Globus pallidus (tissue), 1 donor: Measurements from ENCODE around the gene ADCY6.

Experiments
- DNase-seq: peaks from one replicate; pipeline ENCODE4 v3.0.0-alpha.2; 2015; ENCODE audit warnings: low spot score

The ADCY6 gene

DNA sequence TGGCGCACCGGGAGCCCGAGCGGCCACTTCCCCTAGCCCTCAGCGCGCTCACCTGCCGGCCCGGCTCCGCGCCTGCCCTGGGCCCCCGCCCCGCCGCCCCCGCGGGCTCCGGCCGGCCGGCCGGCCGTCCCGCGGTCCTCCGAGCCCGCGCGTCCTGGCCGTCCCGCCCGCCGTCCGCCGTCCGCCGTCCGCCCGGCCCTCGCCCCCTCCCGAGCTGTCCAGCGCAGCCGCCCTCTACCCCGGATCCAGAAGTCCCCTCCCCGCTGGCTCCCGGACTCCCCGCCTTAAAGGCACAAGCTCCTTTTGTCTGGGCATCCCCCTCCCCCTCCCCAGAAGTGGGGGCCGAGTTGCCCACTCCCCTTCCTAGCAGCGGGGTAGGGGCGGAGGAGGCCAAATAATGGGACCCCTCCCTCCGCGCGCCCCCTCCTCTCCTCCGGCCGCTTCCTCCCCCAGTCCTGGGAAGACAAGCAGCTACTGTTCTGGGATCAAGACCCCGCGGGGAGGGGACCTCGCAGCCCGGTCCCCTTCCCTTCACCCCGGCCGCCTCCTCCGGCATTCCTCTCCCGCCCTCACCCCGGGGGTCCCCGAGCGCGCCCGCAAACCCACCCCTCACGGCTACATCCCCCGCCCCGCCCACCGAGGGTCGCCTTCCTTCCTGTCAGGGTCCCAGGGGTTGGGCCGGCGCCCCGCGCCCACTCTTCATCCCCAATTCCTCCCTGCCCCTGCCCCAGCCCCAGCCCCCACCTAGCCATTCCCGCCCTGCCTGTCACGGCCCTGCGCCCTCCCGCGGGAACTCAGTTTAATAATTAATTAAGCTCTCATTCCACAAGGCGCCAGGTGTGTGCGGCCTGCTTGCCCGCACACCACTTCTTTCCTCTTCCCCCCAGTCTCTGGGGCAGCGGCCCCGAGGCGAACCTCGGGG, at the start of gene ADCY6:
Gene ADCY6 (minus strand): TSS at position 236 of the 922 bp plus-strand sequence. CDS start 5,655 bp downstream, outside the sequence.
- DNase-seq = peak; percentile 57

DNA sequence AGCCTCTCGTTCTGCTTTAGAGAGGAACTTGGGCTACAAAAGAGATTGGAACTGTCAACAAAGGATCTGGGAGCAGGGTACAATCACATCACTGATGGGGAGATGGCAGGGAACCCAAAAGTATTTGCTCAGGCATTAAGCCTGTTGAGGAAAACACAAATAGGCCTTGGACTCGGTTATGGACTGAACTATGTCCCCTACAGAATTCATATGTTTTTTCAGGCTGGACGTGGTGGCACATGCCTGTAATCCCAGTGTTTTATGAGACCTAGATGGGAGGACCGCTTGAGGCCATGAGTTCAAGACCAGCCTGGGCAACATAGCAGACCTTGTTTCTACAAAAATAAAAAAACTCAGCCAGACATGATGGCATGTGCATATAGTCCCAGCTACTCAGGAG, 49.2 kb upstream of the ADCY6 start:
- DNase-seq = no peak

DNA sequence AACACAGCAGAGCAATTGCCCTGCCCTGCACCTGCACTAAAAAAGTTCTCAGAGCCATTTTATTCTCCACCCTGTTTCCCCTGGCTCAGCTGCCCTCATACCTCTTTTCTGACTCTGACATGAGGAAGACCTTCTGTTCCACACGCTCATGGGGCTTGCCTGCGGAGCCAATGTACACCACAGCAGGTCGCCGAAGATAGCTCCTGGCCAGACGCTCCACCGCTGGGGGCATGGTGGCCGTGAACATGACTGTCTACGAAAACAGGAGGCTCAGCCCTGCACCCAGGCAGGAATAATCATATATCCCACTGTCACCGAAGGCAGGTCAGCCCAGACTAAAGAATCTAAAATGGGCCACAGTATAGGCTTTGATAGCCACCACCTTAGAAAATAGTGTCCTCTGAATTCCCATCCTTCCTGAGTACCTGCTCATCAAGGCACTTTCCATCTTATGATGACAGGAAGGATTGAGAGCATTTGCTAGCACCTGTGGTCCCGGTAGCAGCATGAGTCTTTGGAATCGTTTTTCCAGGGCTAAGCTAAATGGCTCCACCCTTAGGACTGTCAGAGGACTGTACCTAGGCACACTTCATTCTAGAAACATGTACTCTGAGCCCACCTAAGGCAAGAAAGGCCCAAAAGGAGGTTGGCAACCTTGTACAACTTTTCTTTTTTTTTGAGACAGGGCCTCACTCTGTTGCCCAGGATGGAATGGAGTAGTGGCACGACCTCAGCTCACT, 43.6 kb upstream of the ADCY6 start:
- DNase-seq = no peak

DNA sequence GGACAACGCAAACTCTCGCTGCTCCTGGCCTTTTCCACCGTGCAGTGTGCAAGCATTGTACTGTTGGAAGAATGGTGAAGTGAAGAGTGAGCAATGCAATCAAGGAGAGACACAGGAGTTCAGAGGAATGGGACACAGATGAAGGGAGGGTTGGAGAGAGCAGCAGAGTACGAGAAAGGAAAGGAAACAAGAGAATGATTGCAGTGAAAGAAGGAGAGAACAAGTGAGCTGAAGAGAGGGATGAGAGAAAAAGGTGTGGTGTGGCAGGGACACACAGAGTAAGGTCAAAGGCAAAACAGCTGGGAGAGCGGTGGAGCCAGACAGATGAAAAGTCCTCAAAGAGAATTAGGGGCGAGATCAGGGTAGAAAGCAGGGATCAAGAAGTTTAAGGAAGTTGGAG, 42.4 kb upstream of the ADCY6 start:
- DNase-seq = no peak

DNA sequence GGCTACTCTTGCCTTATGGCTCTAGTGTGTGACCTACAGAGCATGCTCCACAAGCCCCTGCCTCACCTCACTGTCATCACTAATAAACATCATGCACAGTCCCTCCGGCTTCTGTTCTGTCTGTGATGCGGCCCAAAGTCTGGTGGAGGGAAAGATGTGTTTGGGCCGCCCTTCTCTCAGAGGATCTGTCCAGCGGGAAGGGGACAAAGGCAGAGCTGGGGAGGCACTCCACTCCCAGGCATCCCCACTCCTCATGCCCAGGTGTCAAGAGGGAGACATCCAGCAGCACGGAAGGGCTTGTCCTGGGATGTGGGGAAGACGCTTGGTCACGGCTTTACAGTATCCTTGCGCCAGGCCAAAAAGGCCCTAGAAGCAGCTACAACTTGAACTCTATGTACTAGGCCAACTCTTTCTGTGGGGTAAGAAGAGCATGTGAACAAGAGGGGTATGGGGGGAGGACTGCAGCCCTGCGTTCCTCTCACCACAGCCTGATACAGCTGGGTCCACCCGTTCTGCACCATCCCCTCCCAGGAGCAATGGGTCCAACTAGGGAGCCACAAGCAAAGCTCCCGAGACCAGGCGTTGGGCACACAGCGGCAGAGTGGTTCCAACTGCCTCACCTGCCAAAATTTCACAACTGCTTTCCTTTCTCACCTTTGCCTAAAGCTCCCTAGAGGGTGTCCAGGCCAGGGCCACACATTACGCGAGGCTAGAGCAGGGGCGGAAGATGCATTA, 40.1 kb upstream of the ADCY6 start:
- no peak for DNase-seq

DNA sequence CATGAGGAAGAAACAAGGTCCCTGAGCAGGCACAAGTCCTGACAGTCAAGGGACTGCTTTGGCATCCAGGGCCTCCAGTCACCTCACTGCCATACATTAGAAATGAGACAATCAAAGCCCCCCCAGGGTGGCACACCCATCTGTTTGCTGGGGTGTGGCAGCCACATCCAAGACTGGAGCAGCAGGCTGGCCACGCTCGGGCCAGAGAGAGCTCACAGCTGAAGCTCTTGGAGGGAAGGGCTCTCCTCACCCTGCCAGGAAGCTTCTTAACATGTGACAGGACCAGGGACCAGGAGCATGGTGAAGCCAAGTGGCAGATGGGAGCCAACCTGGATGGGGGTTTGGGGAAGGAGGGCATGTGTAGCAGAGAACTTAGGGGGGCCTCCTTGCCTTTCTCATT, 39.4 kb upstream of the ADCY6 start:
- no peak for DNase-seq

DNA sequence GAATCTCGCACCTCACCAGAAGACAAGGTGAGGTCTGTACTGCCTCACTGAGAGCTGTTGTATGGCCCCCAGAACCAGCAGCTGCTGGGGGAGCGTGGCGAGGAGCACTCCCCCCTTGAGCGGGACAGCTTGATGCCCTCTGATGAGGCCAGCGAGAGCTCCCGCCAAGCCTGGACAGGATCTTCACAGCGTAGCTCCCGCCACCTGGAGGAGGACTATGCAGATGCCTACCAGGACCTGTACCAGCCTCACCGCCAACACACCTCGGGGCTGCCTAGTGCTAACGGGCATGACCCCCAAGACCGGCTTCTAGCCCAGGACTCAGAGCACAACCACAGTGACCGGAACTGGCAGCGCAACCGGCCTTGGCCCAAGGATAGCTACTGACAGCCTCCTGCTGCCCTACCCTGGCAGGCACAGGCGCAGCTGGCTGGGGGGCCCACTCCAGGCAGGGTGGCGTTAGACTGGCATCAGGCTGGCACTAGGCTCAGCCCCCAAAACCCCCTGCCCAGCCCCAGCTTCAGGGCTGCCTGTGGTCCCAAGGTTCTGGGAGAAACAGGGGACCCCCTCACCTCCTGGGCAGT, 38.7 kb upstream of the ADCY6 start:
- no peak for DNase-seq

DNA sequence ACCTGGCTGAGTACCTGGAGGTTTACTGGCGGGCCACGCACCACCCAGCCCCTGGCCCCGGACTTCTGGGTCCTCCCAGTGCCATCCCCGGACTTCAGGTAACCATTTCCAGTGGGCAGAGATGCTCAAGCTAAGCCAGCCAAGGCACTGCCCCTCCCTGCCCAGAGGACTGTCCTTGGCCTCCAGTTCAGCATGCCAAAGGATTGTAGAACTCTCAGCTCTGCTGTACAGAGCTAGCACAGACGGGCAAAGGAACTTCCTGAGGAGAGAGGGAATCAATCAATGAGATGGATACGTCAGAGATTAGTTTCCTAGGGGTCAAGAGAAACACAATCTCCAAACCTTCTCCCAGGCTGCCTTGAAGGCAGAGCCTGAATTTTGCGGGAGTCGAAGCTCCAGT, 38.1 kb upstream of the ADCY6 start:
- no peak for DNase-seq

DNA sequence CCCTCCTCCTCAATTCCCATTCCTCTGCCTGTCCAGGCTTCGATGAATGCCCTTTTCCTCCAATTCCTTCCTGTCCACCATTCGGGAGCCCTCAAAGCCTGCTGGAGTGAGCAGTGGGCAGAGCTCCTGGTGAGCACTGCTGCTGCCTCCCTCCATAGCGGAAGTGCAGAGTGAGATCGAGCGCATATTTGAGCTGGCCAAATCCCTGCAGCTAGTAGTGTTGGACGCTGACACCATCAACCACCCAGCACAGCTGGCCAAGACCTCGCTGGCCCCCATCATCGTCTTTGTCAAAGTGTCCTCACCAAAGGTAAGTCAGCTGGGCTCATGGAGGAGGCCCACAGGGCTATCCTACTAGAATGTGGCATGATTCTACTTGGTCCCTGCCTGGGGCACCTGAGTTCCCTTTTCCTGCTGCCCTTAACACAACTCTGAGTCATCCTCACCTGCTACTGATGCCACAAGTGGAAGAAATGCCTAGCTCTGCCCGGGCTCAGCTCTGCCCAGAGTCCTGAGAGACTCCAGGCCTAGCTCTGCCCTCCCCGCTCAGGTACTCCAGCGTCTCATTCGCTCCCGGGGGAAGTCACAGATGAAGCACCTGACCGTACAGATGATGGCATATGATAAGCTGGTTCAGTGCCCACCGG, 37.4 kb upstream of the ADCY6 start:
- no peak for DNase-seq

DNA sequence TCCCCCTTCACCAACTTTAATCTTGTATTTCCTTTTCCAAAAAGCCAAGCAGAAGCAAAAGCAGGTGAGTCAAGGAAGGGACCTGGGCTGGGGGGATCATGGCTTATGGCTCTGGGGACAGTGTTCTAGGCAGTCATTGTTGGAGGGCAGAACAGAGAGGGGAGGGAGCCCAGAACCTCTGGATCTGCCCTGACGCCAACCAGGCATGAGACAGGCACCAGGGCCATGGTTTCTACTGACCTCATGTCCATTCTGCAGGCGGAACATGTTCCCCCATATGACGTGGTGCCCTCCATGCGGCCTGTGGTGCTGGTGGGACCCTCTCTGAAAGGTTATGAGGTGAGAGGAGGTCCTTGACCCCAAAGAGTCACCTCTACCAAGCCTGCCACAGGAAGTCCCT, 36.0 kb upstream of the ADCY6 start:
- no peak for DNase-seq

DNA sequence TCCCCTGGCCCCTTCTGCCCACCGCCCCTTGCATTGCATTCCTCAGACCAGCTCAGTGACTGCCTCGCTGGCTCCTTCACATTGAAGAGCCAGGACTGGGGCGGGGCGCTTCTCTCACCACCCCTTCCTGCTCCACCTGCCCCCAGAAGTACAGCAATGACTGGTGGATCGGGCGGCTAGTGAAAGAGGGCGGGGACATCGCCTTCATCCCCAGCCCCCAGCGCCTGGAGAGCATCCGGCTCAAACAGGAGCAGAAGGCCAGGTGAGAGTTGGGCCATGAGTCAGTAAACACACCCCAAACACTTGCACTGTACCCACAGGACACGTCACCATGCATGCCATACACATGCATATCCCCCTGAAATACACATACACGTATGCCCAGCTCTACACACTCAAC, 35.2 kb upstream of the ADCY6 start:
- DNase-seq = no peak

DNA sequence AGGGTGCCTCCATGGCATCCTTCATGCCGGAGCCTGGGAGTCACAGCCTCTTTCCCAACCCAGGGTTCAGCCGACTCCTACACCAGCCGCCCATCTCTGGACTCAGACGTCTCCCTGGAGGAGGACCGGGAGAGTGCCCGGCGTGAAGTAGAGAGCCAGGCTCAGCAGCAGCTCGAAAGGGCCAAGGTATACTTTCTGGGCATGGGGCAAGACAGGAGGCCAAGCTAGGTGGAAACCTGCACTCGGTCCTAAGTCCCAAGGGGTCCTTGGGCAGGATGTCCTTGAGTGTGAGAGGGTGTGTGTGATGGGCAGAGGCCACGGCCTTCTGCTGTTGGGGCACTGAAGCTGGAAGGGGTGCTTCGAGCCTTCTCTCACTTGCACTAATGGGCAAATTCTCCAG, 34.4 kb upstream of the ADCY6 start:
- DNase-seq = no peak

DNA sequence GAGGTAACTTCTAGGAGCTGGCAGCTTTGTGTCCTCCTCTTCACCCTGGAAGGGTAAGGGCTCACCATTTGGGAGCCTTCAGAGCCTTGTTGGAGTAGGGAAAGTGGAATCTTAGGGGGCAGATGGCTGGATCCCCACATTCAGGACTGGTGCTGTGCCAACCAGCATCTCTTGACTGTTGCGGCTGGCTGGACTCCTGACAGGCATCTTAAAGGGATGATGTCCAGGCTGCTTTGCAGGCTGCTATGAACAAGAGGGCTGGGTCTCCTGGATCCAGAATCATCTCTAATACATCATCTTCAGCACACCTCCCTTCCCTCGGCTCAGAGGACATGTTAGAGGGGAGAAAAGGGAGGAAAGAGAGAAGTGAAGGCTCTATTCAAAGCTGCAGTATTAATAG, 33.8 kb upstream of the ADCY6 start:
- no peak for DNase-seq

DNA sequence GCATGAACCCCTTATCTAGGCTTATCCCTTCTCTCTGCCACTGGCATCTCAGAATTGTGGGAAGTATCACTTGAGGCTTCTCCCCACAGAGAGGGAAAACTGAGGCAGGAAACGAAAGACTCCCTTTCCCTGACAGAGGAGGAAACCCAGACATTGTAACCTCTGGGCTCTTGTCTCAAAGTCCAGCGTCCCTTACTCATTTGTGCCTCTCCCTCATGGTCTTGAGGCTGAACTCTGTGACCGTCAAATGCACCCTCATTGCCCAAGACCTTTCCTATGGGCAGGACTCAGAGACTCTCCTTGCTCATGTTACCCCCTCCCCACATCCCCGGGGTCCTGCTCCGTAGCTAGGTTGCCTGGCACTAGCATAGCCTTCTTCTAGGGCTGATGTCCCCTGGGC, 33.2 kb upstream of the ADCY6 start:
- DNase-seq = no peak

DNA sequence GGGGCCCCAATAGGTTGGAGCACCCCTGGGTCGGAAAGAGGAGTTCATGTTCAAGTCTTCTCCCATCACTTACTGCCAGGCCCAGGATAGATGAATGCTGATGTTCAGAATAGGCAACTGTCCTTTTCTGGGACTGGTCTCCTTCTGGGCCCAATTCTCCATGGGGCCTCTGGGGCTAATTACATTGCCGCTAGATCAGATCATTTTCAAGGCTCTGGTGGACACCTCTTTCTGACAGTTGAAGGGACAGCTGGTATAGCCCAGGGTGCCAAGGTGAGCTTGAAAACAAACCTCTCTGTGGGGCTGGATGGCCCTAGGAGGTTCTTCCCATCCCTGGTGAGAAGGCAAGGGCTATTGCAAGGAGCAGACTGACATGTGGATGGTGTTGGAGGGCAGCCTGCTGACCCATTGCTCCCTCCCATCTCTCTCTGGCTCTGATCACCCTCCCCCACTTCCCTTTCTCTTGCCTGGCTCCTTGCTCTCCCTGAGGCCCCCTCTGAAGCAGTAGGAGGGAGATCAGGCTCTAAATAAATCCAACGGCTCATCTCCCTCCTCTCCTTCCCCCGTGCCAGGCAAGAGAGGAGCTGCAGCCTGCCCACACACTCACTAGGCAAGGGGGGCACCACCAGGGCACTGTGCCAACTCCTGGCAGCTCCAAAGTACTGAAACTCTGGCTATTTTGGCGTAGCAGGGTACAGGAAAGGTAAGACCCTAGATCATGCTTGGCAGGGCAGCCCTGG, 31.3 kb upstream of the ADCY6 start:
- no peak for DNase-seq

DNA sequence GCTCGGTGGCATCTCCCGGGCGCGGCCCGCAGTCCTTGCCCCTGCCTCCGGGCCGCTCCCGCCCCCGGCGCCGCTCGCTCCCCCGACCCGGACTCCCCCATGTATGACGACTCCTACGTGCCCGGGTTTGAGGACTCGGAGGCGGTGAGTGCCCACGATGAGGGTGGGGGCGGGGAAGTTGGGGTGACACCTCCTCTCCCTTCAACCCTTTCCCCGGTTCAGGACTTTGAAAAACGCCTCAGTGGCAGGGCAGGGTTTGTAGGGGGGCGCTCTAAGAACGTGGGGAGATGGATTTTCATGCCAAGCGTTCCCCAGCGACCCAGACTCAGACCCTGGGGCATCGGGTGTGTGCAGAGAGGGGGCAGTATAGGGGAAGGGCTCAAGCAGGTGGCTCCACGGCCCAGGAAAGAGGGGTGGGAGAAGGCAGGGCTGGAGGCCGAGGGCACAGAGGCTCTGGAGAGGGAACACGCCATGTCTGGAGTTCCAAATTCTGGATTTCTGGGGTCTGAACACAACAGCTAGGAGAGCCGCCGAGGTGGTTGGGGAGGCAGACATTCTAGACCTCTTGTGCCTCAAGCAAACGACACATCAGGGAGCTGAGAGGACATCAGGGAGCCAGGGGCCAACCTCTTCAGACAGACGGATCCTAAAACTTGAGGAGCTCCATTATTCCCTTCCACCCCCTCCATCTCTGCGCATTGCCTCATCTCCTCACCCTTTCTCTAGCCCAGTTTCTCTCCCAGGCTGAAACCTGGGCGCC, 30.1 kb upstream of the ADCY6 start:
- no peak for DNase-seq

DNA sequence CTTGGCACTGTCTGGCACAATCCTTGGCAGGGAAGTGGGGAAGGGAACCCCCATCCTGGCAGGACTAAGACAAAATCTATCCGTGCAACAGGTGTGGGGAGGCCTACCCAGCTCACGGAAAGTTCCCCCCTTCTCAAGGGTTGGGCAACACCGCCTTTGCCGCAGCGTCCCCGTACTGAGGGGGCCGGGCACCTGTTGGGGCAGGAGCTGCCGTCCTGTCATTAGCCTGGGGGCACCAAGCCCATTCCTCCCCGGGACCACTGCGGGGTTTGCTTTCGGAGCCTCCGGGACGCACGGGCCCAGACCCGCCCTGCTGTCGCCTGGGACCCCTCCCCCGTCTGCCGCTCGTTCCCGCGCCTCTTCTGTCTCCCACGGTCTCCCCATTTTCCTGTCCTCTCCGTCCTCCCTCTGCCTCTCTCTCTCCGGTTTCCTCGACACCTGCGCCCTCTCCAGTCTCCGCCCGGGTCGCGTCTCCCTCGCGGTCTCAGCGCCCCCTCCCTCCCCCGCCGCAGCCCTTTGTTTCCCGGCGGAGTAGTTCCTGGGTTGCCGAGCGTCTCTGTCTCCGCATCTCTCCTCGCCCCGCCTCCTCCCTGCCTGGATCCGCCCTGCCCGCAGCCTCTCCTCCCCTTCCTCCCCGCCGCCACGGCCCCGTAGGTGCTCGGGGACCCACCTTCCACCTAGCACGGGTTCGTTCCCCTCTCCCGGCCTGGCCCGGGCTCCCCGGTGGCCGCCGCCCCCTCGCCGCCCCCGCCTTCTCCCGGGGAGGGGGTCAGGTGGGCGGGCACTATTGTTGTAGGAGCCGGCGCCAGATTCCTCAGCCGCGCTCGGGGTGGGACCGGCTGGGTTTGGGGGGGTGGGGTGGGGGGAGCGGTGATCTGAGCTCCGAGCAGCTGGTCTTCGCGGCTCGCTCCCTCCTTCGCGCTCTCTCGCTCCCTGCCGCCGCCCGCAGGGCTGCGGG, 29.3 kb upstream of the ADCY6 start, which contains the start of gene CACNB3:
Gene CACNB3 (plus strand): TSS at position 624 of the 958 bp plus-strand sequence. CDS start 434 bp downstream, outside the sequence.
- DNase-seq = no peak

DNA sequence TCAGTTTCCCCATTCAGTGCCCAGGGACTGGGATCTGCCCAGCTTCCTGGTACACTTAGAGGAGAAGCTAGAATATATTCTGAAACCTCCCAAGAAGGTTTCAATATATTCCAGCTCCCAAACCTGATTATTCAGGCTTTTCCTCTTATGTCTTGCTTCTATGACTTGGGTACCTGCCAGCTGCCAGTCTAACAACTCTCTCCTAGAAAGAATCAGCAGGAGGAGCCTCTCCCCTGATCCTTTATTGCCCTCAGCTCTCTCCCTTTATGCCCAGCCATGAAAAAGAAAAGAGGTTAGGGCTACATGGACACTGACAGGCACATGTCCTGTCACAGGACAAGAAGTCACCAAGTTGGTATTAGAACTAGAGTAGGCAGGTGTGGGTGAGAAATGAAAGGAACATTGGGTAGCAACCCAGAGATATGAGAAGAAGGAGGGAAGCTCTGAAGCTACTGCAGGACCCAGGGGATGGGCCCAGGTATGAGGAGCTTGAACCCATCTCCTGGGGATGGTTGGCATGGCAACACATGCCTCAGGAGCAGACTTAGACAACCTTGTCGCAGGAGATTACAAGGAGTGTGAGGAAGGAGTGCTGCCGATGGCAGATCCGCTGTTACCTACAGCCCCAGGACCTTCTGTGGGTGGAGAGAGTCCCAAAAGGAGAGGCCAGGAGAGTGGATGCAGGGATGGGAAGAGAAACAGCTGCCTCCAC, 27.4 kb upstream of the ADCY6 start:
- no peak for DNase-seq
